GM18507 (cell line): ENCODE data around the gene PA2G4.

ENCODE experiments used
- DNase-seq: peaks from one replicate; pipeline ENCODE4 v3.0.0; 2011; ENCODE audit warnings: low read depth; ENCODE audit not compliant: insufficient read length; ENCODE audit errors: extremely low spot score
- FAIRE-seq: peaks from 2 replicates; lab custom pipeline; 2011; peaks lifted over from hg19 to GRCh38; lab: Jason Lieb, UNC

Gene PA2G4

DNA sequence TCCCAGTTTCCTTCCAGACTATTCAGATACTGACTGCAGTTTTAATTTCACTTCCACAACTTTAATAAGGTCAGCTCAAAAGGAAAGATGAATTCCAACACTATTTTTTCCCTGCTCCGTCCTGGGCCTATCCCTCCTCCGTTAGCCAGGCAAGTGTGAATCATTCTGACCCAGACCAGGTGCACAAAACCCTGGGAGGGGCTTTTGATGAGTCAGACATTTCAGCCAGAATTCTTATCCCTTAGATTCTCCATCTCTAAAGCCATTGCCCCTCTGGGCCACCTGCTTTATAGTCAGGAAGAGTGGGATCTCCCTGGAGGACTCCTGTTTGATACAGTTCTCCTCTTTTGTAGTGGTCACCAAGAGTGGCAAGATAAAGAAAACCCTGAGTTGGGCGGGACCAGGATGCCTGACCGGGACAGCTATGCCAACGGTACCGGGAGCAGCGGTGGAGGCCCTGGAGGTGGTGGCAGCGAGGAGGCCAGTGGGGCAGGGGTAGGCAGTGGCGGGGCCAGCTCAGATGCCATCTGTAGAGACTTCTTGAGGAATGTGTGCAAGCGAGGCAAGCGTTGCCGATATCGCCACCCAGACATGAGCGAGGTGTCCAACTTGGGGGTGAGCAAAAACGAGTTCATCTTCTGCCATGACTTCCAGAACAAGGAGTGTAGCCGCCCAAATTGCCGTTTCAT, 15.9 kb downstream of the PA2G4 start:
- DNase-seq, result no peak
- FAIRE-seq, result no peak

GRCh38 chr12:56121204-56121870, 17.0 kb downstream of the PA2G4 start:
- DNase-seq (no peak), FAIRE-seq (no peak)

DNA sequence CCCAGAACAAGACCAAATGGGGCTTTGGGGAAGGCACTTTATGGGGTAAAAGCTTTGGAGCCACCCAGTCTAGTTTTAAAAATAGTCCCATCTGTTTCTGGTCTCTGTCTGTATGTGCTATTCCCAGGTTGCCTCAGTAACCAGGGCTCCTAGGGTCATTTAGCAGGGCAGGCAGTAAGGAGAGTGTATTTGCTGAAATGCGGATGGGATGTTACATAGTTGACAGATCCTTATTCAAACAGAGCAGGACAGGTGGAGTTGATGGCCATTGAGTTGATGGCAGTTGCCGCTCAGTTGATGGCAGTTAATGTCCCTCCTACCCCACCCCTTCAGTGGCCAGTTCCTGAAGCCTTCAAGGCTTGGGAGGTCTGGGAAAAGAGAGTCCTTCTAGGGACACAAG, 18.3 kb downstream of the PA2G4 start:
- DNase-seq, result no peak
- FAIRE-seq, result no peak

- no peak for FAIRE-seq
- DNase-seq, result no peak
Measured at GRCh38 chr12:56124133-56124532, 19.8 kb downstream of the PA2G4 start.

DNA sequence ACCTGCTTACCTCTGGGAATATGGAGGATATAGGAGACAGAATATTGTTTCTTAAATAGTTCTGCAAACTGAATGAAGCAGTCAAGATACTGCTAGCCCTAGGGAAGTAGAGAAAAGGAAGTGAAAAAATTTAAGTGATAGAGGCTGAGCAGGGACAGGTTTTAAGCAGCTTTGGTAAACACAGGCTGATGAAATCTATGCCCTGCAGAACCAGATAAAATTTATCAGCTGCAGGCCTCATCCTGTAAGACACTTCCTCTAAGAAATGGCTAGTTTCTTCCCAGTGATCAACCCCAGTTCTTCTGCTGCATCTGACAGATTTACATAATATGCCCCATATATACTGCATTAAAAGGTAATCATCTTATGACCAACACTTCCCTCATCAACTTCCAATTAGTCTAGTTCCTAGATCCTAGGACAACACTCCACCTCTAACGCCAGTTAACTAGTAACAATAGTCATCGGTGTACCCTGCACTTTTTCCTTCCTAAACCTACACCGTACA, 22.4 kb downstream of the PA2G4 start:
- DNase-seq (no peak), FAIRE-seq (no peak)

DNA sequence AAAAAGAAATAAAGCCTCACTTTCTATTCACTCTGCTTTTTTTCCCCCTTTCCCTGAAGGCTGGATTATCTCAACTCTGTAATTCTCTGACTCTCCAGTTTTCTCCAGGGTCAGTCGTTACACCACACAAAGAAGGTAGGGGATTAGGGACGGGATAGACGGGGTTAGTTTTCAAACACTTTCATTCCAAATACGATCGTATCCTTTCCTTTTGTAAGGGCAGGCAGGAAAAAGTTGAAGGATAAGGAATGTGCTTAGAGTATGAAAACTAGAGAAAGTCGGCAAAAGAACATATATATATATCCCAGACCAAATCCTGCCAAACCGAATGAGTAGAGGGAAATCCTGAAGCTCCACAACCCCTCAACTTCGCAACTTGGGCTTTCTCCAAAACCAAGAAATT, 23.1 kb downstream of the PA2G4 start:
- no peak for FAIRE-seq
- DNase-seq, result no peak

- FAIRE-seq (peak; percentile 98), DNase-seq (peak; percentile 93)
Measured at GRCh38 chr12:56127888-56128669, 23.7 kb downstream of the PA2G4 start, which contains the start of gene ESYT1. ESYT1 (plus strand) TSS chr12:56128267; CDS start chr12:56128320, 53 bp downstream.

DNA sequence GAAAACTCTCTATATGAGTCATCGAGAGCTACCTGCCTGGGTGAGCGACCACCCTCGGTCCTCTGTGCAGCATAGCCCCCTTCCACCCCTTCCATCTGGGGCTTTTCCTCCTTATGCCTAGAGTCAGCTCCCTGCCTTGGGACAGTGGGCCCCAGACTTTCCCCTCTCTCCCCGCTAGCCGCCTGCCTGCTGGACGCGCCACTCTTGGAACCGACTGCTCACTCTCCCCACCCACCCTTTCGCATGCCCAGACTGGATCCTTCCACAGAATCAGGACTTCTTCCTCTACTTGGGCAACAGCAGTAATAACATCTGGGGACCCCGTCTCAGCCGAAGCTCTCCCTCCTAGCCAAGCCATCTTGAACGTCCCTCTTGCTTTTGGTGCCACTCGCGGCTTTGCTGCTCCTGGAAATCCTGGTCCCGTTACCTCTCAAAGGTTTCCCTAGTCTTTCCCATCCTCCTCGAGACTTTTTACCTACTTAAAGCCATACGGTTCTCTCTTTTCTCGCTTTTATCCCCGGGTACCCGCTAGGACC, 24.4 kb downstream of the PA2G4 start:
- FAIRE-seq, result no peak

DNA sequence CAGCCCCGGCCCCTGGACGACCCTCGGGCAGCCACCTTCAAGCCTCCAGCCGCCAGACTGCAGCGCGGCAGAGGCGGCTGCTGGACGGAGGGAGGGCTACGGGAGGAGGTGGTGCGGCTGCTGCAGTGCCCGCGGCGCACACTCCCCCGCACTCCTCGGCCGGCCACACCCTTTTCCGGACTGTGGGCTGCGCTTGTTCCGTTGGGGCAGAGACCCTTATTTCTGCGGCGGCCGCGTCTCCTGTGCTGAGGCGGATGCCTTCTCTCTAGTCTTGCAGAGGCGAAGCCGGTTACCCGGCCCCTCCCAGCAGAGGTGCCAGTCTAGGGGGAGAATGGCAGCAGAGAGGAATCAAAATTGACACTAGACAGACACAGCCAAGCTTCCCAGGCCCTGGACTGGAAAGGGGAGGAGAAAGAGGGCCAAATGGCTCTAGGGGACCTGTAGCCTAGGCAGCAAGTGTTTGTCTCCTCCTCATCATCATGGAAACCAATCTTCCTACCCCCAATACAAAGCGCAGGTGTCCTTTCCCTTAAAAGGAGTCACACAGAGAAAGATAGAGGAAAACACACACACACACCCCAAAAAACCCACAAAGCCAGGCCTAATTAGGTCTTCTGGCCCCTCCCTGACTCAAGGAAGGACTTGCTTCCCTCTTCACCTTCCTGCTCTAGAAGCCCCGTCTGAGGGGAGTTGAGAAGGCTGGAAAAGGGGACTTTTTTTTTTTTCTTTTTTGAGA, 25.0 kb downstream of the PA2G4 start:
- peak; percentile 64 for FAIRE-seq
- DNase-seq, result peak; percentile 42

More for the DNA sequence above, 24.4 kb downstream of the PA2G4 start:
- DNase-seq, result no peak

DNA sequence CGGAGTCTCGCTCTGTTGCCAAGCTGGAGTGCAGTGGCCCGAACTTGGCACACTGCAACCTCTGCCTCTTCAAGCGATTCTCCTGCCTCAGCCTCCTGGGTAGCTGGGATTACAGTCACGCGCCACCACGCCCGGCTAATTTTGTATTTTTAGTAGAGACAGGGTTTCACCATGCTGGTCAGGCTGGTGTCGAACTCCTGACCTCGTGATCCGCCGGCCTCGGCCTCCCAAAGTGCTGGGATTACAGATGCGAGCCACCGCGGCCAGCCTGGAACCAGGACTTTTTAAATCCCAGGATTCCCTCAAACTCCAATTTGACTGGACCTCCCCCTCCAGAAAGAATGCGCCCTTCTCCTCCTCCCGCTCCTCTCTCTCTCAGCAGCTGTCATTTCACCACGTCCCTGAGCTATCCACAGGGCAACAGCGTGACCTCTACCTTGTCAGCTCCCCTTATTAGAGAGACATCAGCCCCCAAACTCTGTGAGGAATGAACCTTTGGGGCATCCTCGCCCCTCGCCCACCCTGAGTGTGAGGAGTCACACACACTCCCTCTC, 25.7 kb downstream of the PA2G4 start:
- DNase-seq, result no peak
- FAIRE-seq, result no peak

DNA sequence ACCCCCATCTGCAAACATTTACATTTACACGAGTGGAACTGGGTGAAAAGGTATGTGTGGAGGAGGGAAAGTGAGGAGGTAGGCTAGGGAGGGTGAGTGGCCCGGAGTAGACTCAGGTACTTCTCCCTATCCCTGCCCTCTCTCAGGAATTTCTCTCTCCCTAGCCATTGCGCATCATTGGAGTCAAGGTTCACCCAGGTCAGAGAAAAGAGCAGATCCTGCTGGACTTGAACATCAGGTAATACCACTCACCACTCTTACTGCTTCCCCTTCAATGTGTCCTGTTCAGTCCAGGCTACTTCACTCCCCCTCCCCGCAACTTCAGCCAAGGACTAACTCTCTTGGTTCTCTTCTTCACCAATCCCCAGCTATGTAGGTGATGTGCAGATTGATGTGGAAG, 26.5 kb downstream of the PA2G4 start:
- DNase-seq (no peak), FAIRE-seq (no peak)

GRCh38 chr12:56134897-56135296, 30.5 kb downstream of the PA2G4 start:
- no peak for DNase-seq
- no peak for FAIRE-seq

DNA sequence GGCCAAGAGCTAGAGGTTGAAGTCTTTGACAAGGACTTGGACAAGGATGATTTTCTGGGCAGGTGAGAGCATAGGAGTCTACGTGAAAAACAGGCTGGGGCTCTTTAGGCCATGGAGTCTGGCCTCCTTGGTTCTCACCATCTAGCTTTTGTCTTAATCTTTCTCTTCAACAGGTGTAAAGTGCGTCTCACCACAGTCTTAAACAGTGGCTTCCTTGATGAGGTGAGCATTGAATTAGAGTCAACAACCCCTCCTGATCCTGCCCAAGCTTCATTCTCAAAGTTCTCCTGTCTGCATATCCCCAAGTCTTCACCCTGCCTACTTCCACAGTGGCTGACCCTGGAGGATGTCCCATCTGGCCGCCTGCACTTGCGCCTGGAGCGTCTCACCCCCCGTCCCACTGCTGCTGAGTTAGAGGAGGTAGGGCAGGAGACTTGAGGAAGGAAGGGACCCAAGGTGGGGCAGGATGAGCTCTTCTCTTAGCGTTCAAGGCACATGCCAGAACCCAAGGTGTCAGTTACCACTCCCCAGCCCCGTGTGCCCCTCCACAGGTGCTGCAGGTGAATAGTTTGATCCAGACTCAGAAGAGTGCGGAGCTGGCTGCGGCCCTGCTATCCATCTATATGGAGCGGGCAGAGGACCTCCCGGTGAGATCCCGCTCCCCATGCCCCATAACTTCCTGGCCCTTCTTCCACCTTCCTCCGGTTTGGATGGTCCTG, 33.7 kb downstream of the PA2G4 start:
- FAIRE-seq (no peak), DNase-seq (no peak)

- FAIRE-seq, result no peak
- DNase-seq, result no peak
Measured at GRCh38 chr12:56141946-56142784, 37.8 kb downstream of the PA2G4 start.

- DNase-seq, result no peak
- FAIRE-seq, result no peak
Measured at GRCh38 chr12:56143217-56143616, 38.9 kb downstream of the PA2G4 start.

DNA sequence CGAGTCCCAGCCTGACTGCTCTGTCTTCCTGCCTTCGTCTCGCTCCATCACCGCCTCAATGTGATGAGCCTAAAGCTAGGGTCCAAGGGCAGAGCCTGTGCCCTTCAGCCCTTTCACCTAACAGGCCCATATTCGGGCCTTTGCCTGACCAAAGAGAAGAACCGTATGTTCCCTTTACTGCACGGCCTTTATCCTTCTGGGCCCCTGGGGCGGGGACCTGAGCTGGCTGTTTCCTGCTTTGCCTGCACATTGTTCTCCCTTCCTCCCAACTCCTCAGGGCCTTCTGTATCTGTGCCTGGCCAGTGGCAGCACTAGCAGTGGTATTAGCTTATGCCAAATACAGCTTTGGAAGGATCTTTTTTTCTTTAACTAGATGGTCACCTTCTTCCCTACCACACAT, 39.5 kb downstream of the PA2G4 start:
- DNase-seq (no peak), FAIRE-seq (no peak)

DNA sequence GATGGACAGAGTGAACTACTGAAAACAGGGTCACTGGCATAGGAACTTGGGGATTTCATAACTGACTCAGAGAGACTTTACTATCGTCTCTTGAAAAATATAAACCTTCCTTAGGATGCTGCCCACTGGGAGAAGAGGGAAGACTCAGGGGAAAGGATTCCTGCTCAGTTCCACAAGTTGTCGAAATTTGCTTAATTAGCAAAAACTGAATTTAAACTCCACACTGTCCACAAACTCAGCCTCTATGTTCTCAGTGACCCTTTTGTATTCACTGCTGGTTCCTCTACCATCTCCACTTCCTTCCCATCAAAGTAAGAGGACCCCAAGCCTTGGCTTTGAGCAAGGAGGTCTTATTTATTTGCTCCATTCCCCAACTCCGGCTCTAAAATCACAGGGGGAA, 40.9 kb downstream of the PA2G4 start:
- no peak for FAIRE-seq

More for the DNA sequence above, 40.9 kb downstream of the PA2G4 start:
- no peak for DNase-seq
